Measurements from ENCODE around the gene ACBD3.

- no peak for TF ChIP-seq CTCF (IDR thresholded peaks at IDR 0.05)
- no peak for TF ChIP-seq POLR2A (IDR thresholded peaks at IDR 0.05)
These were observed 13.4 kb upstream of the ACBD3 start for GRCh38 chr1:226199971-226200370.

All from body of pancreas (tissue), 4 donors.